PC-3 (cell line): ENCODE measurements around the gene TAS1R3.

Experiments used
- EZH2 ChIP-seq: fragments of 300-600 bp; sonication (generic); IDR thresholded peaks from one replicate; pipeline ENCODE4 v1.6.1; 2017; ENCODE audit warnings: antibody characterized with exemption, mild to moderate bottlenecking, low read length; ENCODE audit not compliant: unreplicated experiment
- TF ChIP-seq, protein P1 (sequence below): fragments of 300-600 bp; sonication (generic); conservative IDR thresholded peaks from 2 replicates; pipeline ENCODE4 v1.5.1; 2017; ENCODE audit warnings: antibody characterized with exemption, low read depth, mild to moderate bottlenecking, low read length

DNA sequence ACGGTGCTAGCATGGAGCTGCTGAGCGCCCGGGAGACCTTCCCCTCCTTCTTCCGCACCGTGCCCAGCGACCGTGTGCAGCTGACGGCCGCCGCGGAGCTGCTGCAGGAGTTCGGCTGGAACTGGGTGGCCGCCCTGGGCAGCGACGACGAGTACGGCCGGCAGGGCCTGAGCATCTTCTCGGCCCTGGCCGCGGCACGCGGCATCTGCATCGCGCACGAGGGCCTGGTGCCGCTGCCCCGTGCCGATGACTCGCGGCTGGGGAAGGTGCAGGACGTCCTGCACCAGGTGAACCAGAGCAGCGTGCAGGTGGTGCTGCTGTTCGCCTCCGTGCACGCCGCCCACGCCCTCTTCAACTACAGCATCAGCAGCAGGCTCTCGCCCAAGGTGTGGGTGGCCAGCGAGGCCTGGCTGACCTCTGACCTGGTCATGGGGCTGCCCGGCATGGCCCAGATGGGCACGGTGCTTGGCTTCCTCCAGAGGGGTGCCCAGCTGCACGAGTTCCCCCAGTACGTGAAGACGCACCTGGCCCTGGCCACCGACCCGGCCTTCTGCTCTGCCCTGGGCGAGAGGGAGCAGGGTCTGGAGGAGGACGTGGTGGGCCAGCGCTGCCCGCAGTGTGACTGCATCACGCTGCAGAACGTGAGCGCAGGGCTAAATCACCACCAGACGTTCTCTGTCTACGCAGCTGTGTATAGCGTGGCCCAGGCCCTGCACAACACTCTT is 1.1 kb downstream of the TAS1R3 start:
- TF ChIP-seq, protein P1, sequence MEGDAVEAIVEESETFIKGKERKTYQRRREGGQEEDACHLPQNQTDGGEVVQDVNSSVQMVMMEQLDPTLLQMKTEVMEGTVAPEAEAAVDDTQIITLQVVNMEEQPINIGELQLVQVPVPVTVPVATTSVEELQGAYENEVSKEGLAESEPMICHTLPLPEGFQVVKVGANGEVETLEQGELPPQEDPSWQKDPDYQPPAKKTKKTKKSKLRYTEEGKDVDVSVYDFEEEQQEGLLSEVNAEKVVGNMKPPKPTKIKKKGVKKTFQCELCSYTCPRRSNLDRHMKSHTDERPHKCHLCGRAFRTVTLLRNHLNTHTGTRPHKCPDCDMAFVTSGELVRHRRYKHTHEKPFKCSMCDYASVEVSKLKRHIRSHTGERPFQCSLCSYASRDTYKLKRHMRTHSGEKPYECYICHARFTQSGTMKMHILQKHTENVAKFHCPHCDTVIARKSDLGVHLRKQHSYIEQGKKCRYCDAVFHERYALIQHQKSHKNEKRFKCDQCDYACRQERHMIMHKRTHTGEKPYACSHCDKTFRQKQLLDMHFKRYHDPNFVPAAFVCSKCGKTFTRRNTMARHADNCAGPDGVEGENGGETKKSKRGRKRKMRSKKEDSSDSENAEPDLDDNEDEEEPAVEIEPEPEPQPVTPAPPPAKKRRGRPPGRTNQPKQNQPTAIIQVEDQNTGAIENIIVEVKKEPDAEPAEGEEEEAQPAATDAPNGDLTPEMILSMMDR: no peak
- no peak for TF ChIP-seq EZH2
